Brain microvascular endothelial cell (primary cell): ENCODE data around the gene PPP1R26.

Experiments used
- DNase-seq: peaks from one replicate; pipeline ENCODE4 v3.0.0-alpha.2; 2020
- H3K27ac ChIP-seq: fragments of 250-450 bp; sonication (Bioruptor Pico); 2 replicates; pipeline ENCODE4 v1.5.1; 2020; ENCODE audit warnings: mild to moderate bottlenecking, moderate library complexity
- H3K27me3 ChIP-seq: fragments of 250-450 bp; sonication (Bioruptor Pico); replicated peaks from 2 replicates; pipeline ENCODE4 v1.5.1; 2020; ENCODE audit warnings: mild to moderate bottlenecking
- H3K36me3 ChIP-seq: fragments of 250-450 bp; sonication (Bioruptor Pico); replicated peaks from 2 replicates; pipeline ENCODE4 v1.5.1; 2020; ENCODE audit warnings: mild to moderate bottlenecking
- H3K4me3 ChIP-seq: 2 replicates; pipeline ENCODE4 v1.5.1; 2011; ENCODE audit warnings: low read depth, mild to moderate bottlenecking, control low read depth, low read length, moderate library complexity
- CTCF ChIP-seq: IDR thresholded peaks from 2 replicates; pipeline ENCODE4 v1.5.1; 2011; ENCODE audit warnings: low read depth, mild to moderate bottlenecking, moderate library complexity, low read length, control low read depth, inconsistent platforms; ENCODE audit errors: missing control alignments
- in situ Hi-C: cut with HindIII; loops from 2 replicates; pipeline ENCODE4 v1.10.0; 2017; ENCODE audit warnings: low sequenced_read_pairs, low pct_ligation_motif_present

PPP1R26 gene

GRCh38 chr9:135486267-135487065 is 6.9 kb downstream of the PPP1R26 start:
- TF ChIP-seq CTCF: no peak
- Histone ChIP-seq H3K4me3 (no peak overlapping the region), H3K36me3 (no peaks in the 10 kb centered on the region), H3K27ac (no peak overlapping the region), H3K27me3 (no peaks in the 10 kb centered on the region)
- no peak for DNase-seq
- in situ Hi-C loops: no loop called here

GRCh38 chr9:135487281-135488012 is 7.9 kb downstream of the PPP1R26 start:
- in situ Hi-C loops: no loop called here
- Histone ChIP-seq H3K27ac (no peak overlapping the region), H3K4me3 (no peak overlapping the region), H3K27me3 (no peaks in the 10 kb centered on the region), H3K36me3 (no peaks in the 10 kb centered on the region)
- no peak for TF ChIP-seq CTCF
- no peak for DNase-seq

GRCh38 chr9:135488013-135488330 is 8.4 kb downstream of the PPP1R26 start:
- no peak overlapping the region for H3K27ac ChIP-seq
- H3K27me3 ChIP-seq: no peaks in the 10 kb centered on the region
- in situ Hi-C loops: no loop called here
- DNase-seq: no peak
- no peaks in the 10 kb centered on the region for H3K36me3 ChIP-seq
- no peak for TF ChIP-seq CTCF
- H3K4me3 ChIP-seq: no peak overlapping the region

- DNase-seq: no peak
- Histone ChIP-seq H3K4me3 (no peak overlapping the region), H3K27ac (no peak overlapping the region), H3K36me3 (no peaks in the 10 kb centered on the region), H3K27me3 (no peaks in the 10 kb centered on the region)
- in situ Hi-C loops: no loop called here
- no peak for TF ChIP-seq CTCF
These were observed 8.9 kb downstream of the PPP1R26 start for GRCh38 chr9:135488527-135488926.

GRCh38 chr9:135489188-135489906 is 9.8 kb downstream of the PPP1R26 start:
- in situ Hi-C loops: no loop called here
- no peak for DNase-seq
- Histone ChIP-seq H3K36me3 (no peaks in the 10 kb centered on the region), H3K27me3 (no peaks in the 10 kb centered on the region), H3K4me3 (no peak overlapping the region), H3K27ac (no peak overlapping the region)
- no peak for TF ChIP-seq CTCF
